ENCODE data around the gene MEGF6.

DNA sequence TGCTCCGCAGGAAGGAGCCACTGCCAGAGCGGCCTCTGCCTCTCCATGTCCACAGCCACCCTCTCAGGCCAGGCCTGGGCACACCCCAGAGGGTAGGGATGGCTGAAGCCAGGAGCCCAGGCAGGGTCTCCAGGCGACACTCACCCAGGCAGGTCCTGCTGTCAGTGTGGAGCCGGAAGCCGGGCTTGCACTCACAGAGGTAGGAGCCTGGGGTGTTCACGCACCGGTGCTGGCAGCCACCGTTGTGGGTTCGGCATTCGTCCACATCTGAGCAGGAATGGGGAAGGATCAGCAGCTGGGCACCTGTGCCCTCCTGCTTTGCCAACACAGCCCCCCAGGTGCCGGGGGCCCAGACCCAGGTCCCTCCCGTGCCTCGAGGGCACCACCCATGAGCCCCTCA, 87.3 kb downstream of the MEGF6 start:
- TF ChIP-seq POLR2A (IDR thresholded peaks at IDR 0.05; ENCODE audit: low read depth, low read length) (no peak), TAF1 (IDR thresholded peaks at IDR 0.05; ENCODE audit: borderline replicate concordance, low read depth, low read length) (no peak), POLR2AphosphoS5 (IDR thresholded peaks at IDR 0.05; ENCODE audit: low read depth, low read length) (no peak)
